HUDEP-2 (cell line): ENCODE results near the gene LOXL1.
A peak's percentile ranks its signal among the peaks of the same experiment; 100 is the strongest.
"Not testable (repeated sequence)": the region's sequence is repeated elsewhere in the genome, so short reads cannot be mapped to it uniquely, and the experiment has no call there.

Experiments used
- DNase-seq, 76 experiments: peaks; one replicate each; lab custom pipeline; 2025; ENCODE audit not compliant: unreplicated experiment in 76 of 76; lab: John Stamatoyannopoulos, UW

LOXL1 gene

GRCh38 chr15:73937296-73937695, 11.0 kb downstream of the LOXL1 start:
- DNase-seq = no peak

- DNase-seq = no peak
These were observed 11.5 kb downstream of the LOXL1 start for GRCh38 chr15:73937726-73938125.

GRCh38 chr15:73938516-73938915, 12.3 kb downstream of the LOXL1 start:
- DNase-seq = not testable (repeated sequence)

GRCh38 chr15:73939138-73939537, 12.9 kb downstream of the LOXL1 start:
- no peak for DNase-seq

- DNase-seq = no peak
These were observed 14.1 kb downstream of the LOXL1 start for GRCh38 chr15:73940061-73940981.

- DNase-seq = no peak
These were observed 14.8 kb downstream of the LOXL1 start for GRCh38 chr15:73941044-73941443.

GRCh38 chr15:73941449-73941848, 15.2 kb downstream of the LOXL1 start:
- no peak for DNase-seq

GRCh38 chr15:73941871-73942635, 15.8 kb downstream of the LOXL1 start:
- DNase-seq = no peak

GRCh38 chr15:73942751-73943270, 16.5 kb downstream of the LOXL1 start:
- DNase-seq = no peak

- no peak for DNase-seq
These were observed 18.2 kb downstream of the LOXL1 start for GRCh38 chr15:73944161-73945129.

- DNase-seq = no peak
These were observed 18.9 kb downstream of the LOXL1 start for GRCh38 chr15:73945130-73945508.

GRCh38 chr15:73946046-73946721, 19.9 kb downstream of the LOXL1 start:
- no peak for DNase-seq

- DNase-seq = no peak
These were observed 20.6 kb downstream of the LOXL1 start for GRCh38 chr15:73946795-73947370.

GRCh38 chr15:73947651-73948050, 21.4 kb downstream of the LOXL1 start:
- DNase-seq = no peak

GRCh38 chr15:73948396-73948795, 22.1 kb downstream of the LOXL1 start:
- DNase-seq = no peak

- DNase-seq = no peak
These were observed 22.7 kb downstream of the LOXL1 start for GRCh38 chr15:73948982-73949381.

- no peak for DNase-seq
These were observed 23.2 kb downstream of the LOXL1 start for GRCh38 chr15:73949496-73949895.

GRCh38 chr15:73950479-73950830, 24.2 kb downstream of the LOXL1 start:
- DNase-seq = no peak

- DNase-seq = peak in 67 of 76 experiments; percentile 5 to 75 (median 47)
These were observed 24.7 kb downstream of the LOXL1 start for GRCh38 chr15:73950831-73951561.
